NCI-H2227 treated with DMSO at 0.1 percent for 48 hours (cell line): Measurements from ENCODE around the gene GUK1.

Source experiments
- DNase-seq: peaks from one replicate; lab custom pipeline; 2025; lab: John Stamatoyannopoulos, UW

GUK1 gene, protein sequence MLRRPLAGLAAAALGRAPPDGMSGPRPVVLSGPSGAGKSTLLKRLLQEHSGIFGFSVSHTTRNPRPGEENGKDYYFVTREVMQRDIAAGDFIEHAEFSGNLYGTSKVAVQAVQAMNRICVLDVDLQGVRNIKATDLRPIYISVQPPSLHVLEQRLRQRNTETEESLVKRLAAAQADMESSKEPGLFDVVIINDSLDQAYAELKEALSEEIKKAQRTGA

GRCh38 chr1:228139931-228140723, at the start of gene GUK1:
TSS of gene GUK1 (plus strand) at chr1:228140279. CDS start at chr1:228140303, 24 bp downstream.
- peak; percentile 99 for DNase-seq

DNA sequence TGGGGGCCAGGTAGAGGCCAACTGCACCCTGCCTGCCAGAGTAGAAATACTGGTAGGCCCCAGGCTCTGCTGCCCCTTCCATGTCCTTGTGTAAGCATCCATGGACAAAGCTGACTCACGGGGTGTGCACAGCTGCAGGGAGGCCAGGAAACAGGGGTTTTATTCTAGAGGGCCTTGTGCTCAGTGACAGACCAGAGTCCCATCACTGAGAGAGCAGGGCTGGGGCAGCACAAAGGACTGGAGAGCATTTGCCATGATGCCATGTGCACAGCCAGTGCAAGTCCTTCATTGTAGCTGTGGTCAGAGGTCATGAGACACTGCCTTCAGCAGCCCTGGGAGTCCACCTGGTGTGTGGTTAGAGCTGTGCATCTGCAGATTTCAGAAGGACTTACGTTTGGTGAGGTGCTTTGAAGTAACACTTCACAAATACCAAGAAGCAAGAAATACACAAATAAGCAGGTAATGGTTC, 49.4 kb upstream of the GUK1 start:
- DNase-seq = no peak

- no peak for DNase-seq
Observed at GRCh38 chr1:228091084-228091483, 49.0 kb upstream of the GUK1 start.

DNA sequence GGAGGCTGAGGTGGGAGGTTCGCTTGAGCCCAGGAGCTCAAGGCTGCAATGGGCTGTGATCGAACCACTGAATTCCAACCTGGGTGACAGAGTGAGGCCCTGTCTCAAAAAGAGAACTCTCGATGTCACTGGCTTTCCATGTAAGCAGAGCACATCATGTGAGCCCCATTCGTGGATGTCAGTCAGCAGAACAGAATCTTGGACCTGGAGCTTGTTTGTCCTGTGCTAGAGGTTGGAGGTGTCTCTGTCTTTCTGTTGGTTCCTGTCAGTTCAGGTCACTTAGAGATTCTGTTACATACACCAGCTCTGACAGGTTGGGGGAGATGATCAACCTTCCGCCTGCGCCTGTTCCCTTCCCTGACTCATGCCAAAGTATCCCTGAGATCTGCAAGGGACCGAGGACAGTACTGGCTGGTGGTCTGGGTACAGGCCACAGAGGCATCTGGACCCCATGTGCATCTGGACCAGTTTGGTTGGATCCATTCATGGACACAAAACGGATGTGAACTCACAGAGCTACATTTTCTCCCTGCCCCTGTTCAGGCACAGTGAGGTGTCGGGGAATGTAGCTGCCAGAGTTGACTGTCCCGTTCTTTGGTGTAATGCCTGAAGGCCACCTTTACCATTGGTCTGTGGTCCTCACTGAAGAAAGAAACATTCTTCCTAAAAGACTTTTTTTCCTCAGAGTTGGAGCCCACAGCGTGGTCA, 47.6 kb upstream of the GUK1 start:
- no peak for DNase-seq

GRCh38 chr1:228093050-228093906, 46.8 kb upstream of the GUK1 start:
- DNase-seq = no peak

DNA sequence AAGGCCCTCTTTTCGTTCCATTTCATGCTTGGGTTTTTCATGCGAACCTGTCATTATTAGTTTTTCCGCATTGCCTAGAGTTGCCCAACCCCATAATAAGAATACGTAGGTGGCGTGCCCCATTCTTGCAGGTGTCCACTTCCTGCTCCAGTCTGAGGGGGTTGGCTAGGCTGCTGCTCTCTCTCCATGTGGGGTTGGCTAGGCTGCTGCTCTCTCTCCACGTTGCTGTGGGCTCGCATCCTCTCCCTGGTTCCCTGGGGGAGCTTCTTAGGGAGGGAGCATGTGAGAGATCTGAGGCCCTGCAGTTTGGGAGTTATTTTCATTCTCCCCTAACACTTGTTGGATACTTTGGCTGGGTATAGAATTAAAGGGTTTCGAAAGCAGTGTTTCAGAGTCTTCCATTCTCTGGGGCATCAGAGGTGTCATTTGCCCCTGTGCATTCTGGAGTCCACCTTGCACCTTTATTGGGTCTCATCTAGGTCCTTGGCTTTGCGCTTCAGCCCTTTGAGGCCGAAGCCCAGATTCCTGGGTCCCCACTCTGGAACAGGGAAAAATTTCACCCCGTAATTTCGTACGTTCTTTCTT, 45.6 kb upstream of the GUK1 start:
- no peak for DNase-seq

DNA sequence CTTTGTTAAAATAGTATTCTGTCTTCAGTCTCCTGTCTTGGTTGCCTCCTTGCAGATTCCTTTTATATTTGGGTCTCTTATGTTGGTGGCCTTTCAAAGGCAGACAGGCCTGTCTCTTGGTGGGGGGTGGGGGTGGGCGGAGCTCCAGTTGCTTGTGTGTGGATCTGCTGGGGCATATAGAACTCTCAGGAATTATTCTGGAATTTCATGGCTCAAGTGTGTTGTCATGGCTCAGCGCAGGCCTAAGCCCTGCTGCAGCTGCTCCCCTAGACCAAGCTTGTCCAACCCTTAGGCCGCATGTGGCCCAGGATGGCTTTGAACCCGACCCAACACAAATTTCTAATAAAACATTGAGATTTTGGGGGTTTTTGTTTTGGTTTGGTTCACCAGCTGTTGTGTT, 44.9 kb upstream of the GUK1 start:
- DNase-seq = no peak

GRCh38 chr1:228095938-228096337, 44.1 kb upstream of the GUK1 start:
- no peak for DNase-seq

GRCh38 chr1:228096416-228097332, 43.4 kb upstream of the GUK1 start:
- no peak for DNase-seq

DNA sequence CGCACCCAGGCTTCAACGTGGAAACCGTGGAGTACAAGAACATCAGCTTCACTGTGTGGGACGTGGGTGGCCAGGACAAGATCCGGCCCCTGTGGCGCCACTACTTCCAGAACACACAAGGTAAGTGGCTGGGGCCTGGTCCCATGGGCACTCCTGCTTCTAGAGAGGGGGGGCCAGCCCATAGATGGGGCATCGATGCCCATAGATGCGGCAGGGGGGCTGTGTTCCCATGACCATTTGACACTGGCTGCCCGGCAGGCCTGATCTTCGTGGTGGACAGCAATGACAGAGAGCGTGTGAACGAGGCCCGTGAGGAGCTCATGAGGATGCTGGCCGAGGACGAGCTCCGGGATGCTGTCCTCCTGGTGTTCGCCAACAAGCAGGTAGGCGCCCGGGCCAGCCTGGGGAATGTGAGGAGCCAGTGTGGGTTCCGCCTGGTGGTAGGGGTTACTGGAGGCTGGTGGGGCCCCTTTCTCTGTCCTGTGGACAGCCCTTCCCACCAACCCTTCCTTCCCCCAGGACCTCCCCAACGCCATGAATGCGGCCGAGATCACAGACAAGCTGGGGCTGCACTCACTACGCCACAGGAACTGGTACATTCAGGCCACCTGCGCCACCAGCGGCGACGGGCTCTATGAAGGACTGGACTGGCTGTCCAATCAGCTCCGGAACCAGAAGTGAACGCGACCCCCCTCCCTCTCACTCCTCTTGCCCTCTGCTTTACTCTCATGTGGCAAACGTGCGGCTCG, 42.6 kb upstream of the GUK1 start:
- no peak for DNase-seq

- no peak for DNase-seq
Observed at GRCh38 chr1:228098323-228098931, 41.7 kb upstream of the GUK1 start.

DNA sequence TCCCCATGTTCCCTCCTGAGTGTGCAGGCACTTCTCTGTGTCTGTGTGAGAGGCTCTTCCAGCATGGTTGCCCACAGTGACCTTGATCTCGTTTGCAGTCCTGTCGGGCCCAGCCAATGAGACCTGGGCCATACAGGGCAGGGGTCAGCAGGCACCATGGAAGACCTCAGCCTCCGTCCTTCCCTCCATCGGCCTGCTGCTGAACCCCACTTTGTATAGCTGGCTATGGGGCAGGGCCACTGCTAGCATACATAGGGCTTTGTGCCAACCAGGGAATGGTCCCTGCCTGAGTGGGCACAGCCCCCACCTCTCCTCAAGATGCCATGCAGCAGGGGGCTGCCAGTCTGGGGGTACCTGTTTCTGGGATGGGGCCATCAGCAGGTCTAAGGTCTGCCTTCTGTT, 40.7 kb upstream of the GUK1 start:
- DNase-seq = no peak

DNA sequence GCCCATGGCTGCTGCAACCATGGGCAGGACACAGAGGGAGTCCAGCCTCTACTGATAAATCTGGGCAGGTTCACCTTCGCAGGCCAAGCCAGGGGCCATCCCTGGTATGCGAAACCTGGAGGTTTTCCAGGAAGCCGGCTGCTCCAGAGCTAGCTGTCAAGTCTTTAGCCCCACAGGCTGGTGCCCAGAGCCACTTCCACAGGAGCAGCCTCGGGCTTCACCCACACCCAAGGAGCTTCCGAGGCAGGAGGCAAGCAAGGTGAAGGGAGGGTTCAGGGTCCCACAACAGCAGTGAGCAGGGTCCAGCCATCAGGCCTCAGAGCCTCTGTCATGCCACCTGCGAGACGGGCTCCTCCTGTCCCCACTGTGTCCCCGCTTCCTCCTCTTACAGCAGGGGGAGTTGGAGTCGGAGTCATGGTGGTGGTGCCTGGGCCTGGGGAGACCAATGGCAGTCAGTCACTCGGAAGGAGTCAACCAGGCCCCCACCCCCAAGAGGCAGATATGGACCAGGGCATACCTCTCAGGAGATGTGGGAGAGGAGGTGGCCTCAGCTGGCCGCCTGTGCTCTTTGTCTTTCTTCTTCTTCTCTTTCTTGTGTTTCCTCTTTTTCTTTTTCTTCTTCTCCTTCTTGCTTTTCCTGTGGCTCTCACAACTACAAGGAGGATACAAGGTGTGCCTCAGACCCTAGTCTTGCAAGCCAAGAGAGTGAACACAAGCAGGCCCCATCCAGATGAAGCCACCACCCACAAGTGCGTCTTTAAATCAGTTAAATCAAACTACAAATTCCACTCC, 39.1 kb upstream of the GUK1 start:
- DNase-seq = no peak

DNA sequence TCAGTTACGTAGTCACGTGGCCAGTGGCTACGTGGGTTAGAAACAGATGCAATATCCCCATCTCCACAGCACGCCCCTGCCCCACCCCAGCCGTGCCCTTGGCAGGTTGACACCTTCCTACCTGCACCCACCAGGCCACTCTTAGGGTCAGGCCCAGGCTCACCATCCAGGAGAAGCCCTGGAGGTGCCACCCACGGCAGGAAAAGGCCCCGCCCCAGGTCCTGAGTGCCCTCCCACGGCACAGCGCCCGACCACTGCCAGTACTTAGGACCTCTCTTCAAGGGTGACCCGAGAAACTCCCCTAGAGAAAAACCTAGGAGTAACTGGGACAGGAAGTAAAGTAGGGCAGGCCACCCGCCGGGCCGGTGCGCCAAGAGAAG, 38.5 kb upstream of the GUK1 start:
- no peak for DNase-seq

- DNase-seq = peak; percentile 13
Observed at GRCh38 chr1:228101994-228102790, 37.9 kb upstream of the GUK1 start.

DNA sequence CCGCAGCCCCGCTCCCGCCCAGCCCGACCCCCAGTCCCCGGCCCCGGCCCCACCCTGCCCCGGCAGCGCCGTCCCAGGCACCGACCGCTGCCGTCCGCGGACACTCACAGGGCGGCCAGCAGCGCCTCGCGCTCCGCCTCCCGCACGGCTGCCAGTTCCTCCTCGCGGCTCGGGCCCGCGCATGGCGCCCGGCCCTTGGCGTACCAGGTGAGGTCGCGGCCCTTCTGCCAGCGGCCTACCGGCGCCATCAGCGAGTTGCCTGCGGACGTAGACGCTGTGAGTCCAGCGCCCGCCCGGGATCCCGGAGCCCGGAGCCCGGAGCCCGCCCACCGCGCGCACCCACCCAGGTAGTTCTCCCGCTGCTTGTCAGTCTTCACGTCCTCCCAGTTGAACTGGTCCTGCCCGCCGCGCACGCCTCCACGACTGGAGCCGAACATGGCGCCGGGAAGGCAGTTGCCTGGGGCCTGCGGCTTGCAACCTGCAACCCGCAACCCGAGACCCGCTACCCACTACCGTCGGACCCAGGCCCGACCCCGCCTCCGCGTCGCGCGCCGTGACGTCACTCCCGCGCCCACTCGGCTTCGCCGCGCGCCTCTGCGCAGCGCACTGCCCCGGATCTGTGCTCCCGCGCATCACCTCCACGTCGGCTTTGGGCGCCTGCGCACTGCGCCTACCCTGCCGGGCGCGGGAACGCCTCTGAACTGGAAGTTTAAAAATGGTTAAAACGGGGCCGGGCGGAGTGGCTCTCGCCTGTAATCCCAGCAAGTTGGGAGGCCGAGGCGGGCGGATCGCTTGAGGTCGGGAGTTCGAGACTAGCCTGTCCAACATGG, 37.1 kb upstream of the GUK1 start, which contains the start of gene C1orf35:
C1orf35 (minus strand) TSS at position 535 of the 830 bp plus-strand sequence; CDS start at position 437, 98 bp downstream.
- DNase-seq = peak; percentile 91
